AG04449 (cell line): ENCODE results near the gene NAT9.

Source experiments
- CTCF ChIA-PET: fragments of 350-600 bp; formaldehyde crosslinking; extraction: SDS; loops from one replicate; lab custom pipeline; 2021; ENCODE audit warnings: antibody characterized with exemption; lab: Yijun Ruan, JAX
- POLR2A ChIA-PET: fragments of 400-600, 350-600 bp; formaldehyde crosslinking; extraction: SDS; loops from one replicate; lab custom pipeline; 2020; ENCODE audit warnings: antibody characterized with exemption, inconsistent platforms; lab: Yijun Ruan, JAX
- DNase-seq: peaks from one replicate; pipeline ENCODE4 v3.0.0-alpha.2; 2010; ENCODE audit warnings: low read depth, low spot score
- H3K4me3 ChIP-seq: 2 replicates; pipeline ENCODE4 v1.5.1; 2011; ENCODE audit warnings: low read depth, mild to moderate bottlenecking, control low read depth, low read length
- TF ChIP-seq, protein P1 (sequence below): IDR thresholded peaks from one replicate; pipeline ENCODE4 v1.5.1; 2011; ENCODE audit warnings: mild to moderate bottlenecking, moderate library complexity, low read length, control low read depth, inconsistent platforms; ENCODE audit not compliant: insufficient read depth; ENCODE audit errors: missing control alignments

Gene NAT9

DNA sequence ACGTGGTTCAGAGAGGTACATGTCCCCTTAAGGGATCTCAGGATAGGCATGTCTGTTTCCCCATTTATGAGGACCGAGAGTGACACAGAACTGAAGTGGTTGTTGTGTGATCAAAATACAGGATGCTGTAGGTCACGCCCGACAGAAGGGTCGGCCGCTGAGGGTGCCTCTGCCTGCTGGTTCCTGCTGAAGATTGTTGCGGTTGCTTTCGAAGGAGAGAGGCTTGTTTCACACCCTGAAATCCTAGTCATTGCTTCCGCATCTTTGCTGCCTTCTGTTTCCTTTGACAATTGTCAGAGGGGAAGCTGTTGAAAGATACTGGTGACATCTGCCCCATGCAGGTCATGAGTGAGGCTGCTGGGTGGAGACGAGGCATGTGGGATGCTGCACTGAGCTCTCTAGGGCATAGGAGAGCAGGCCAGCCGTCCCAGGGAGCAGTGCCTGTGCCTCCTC is 3.8 kb upstream of the NAT9 start:
- H3K4me3 ChIP-seq: no peak overlapping the region
- no peak for DNase-seq
- ChIA-PET CTCF (interaction anchor here (2.4 to 11.5 kb wide), 3 partner anchors 11 to 84 kb away, joined by 13 to 159 read pairs (median 90); no protein-coding TSS in a partner anchor), POLR2A (no interaction called here)
- TF ChIP-seq, protein P1, sequence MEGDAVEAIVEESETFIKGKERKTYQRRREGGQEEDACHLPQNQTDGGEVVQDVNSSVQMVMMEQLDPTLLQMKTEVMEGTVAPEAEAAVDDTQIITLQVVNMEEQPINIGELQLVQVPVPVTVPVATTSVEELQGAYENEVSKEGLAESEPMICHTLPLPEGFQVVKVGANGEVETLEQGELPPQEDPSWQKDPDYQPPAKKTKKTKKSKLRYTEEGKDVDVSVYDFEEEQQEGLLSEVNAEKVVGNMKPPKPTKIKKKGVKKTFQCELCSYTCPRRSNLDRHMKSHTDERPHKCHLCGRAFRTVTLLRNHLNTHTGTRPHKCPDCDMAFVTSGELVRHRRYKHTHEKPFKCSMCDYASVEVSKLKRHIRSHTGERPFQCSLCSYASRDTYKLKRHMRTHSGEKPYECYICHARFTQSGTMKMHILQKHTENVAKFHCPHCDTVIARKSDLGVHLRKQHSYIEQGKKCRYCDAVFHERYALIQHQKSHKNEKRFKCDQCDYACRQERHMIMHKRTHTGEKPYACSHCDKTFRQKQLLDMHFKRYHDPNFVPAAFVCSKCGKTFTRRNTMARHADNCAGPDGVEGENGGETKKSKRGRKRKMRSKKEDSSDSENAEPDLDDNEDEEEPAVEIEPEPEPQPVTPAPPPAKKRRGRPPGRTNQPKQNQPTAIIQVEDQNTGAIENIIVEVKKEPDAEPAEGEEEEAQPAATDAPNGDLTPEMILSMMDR: no peak

DNA sequence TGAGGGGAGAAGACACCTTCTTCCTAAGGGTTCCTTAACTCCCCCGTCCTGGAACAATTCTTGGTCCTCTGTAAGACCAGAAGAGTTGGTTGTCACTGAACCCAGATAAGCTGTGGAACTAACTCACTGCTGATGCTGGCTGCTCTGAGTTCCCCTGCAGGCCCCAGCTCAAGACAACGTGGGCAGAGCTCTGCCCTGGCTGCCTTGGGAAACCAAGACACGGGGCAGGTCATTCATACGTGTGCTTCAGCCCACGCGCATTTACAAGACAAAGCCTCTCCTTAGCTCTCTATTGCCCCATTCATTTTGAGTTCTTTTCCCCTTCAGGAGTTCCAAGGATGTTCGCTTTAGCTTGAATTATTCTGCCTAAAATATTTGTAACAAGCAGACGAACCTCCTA is 3.4 kb upstream of the NAT9 start:
- ChIA-PET CTCF (interaction anchor here (1.2 to 11.5 kb wide), 4 partner anchors 12 to 85 kb away, joined by 3 to 159 read pairs (median 52); no protein-coding TSS in a partner anchor), POLR2A (no interaction called here)
- no peak overlapping the region for H3K4me3 ChIP-seq
- TF ChIP-seq, protein P1: no peak
- DNase-seq: no peak

DNA sequence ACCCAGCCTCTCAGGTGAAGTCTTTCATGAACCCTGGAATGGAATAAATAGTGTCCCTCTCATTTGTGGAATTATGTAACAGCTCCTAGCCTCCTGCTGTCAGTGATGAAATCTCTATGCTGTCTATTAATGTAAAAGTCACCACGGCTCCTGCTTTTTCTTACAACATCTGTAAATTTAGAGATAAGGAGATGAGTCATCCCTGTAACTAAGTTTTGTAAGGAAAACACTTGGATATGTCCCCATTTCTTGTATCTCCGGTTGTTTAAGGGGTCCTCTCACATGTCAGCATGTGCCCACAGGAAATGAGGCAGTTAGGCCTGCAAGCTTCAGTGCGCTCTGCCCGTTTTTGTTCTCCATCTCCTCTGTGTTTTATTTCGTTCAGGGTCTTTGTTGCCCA is 2.8 kb upstream of the NAT9 start:
- no peak for DNase-seq
- POLR2A ChIA-PET: no interaction called here
- TF ChIP-seq, protein P1: no peak
- CTCF ChIA-PET: interaction anchor here (1.2 to 11.5 kb wide), 4 partner anchors 12 to 85 kb away, joined by 3 to 159 read pairs (median 52); no protein-coding TSS in a partner anchor
- no peak overlapping the region for H3K4me3 ChIP-seq

DNA sequence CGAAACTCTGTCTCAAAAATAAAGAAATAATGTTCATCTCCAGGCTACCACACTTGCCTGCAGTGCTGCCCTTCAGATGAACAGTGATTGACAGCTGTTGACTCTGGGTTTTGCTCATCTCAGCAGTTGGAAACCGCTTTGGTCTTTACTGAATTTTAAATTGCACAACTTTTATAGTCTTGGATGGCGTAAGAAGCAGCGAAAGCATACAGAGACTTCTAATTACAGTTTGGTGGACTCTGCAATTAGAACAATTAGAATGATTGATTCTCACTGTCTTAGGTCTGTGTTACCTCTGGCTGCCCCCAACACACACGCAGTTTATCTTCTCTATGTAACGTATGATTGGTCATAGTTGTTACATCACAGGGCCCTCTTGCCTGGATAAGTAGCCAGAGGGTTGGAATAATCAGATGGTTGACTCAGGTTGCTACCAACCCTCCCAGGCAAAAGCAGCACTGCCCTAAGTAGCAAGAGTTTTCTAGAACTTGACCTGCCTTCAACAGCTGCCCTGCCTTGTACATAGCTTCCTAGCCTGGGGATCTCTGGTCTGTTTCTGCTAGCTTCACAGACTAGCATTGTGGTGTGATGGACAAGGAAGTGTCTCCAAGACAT is 1.9 kb upstream of the NAT9 start:
- H3K4me3 ChIP-seq: no peak overlapping the region
- TF ChIP-seq, protein P1: no peak
- DNase-seq: no peak
- ChIA-PET CTCF (interaction anchor here (1.0 to 11.5 kb wide), 7 partner anchors 13 to 86 kb away, joined by 3 to 159 read pairs (median 13); no protein-coding TSS in a partner anchor), POLR2A (no interaction called here)

DNA sequence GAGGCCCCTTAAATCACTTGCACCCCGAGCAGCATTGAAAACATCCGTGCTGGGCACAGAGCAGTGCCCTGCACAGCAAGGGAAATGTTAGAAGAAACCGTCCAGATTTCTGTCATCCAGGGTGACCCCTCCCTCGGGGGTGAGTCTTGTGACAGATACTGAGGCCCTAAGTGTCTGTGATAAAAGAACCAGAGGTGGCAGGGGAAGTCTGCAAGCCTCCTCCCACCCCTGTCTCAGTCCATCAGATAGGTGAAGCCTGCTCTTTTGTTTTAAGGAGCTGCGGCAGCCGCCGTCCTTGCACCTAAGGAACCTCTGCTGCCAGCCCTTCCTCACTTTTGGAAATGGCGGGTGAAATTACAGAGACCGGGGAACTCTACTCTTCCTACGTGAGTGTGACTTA is 845 bp upstream of the NAT9 start:
- CTCF ChIA-PET: interaction anchor here (1.0 to 11.5 kb wide), 9 partner anchors 9 to 181 kb away, joined by 3 to 159 read pairs (median 4); no protein-coding TSS in a partner anchor
- DNase-seq: no peak
- TF ChIP-seq, protein P1: no peak
- peak overlapping the region; percentile 98 for H3K4me3 ChIP-seq
- POLR2A ChIA-PET: interaction anchor here (0.7 to 1.8 kb wide), 7 partner anchors 9 to 258 kb away, joined by 3 to 6 read pairs (median 4); partner anchors contain the start of gene FDXR

DNA sequence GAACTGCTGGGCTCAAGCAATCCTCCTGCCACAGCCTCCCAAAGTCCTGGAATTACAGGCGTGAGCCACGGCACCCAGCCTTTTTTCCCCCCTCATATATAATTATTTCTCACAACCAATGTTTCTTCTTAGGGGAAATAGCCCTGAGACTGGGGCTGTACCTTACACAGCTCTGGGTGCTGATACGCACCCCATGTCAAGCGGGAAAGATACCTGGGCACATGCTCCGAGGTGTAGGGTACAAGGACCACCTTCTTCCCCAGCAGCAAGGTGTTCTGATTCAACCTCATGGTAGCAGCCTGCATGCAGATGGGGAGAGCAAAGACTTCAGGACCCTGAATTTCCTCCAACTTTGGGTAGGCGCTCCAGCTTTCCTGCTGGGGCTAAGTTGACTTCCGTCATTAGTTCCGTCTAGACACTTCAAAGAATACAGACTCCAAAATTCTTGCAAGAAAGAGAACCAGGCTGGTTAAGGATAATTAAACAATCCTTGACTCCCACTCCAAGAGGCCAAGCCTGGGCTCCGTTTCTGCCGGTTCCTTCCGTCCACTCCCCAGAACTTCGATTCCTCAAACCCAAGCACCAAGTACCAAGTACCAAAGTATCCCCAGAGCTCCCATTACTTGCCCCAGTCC is 619 bp downstream of the NAT9 start:
- POLR2A ChIA-PET: interaction anchor here (1.2 to 1.8 kb wide), 3 partner anchors 7 to 98 kb away, joined by 4 to 6 read pairs (median 6); partner anchors contain the start of gene FDXR
- TF ChIP-seq, protein P1: no peak
- CTCF ChIA-PET: interaction anchor here (1.0 to 11.5 kb wide), 6 partner anchors 15 to 89 kb away, joined by 3 to 159 read pairs (median 50); no protein-coding TSS in a partner anchor
- peak overlapping the region; percentile 98 for H3K4me3 ChIP-seq
- DNase-seq: no peak
